ENCODE data around the gene HSF2. TPM values are rescaled to one million over a fixed set of nuclear protein-coding genes. Genes with fewer than 3 reads are reported as not detected.

Gene HSF2
- total and polyA plus RNA-seq, 4 donors = 2.2 to 7.9 (median 6.3) TPM

GRCh38 chr6:122408702-122409458 lies 9.4 kb downstream of the HSF2 start:
- H3K27me3 ChIP-seq (ENCODE audit: control insufficient read depth in 4 of 4, insufficient read depth in 4 of 4, low read length in 3 of 4) = no peaks in the 10 kb centered on the region
- H3K9ac ChIP-seq (ENCODE audit: low read depth in 1 of 2, low read length in 2 of 2) = no peak overlapping the region
- peaks cover 0 to 7% (median under 1%) of the 10 kb centered on the region in 4 donors for H3K36me3 ChIP-seq (ENCODE audit: control insufficient read depth in 4 of 4, insufficient read depth in 3 of 4, low read depth in 1 of 4, low read length in 3 of 4)
- peaks cover 0 to 4% (median 0%) of the 10 kb centered on the region in 4 donors for H3K4me1 ChIP-seq (ENCODE audit: control insufficient read depth in 4 of 4, insufficient read depth in 4 of 4, low read length in 3 of 4)
- no peak overlapping the region for H3K4me3 ChIP-seq (ENCODE audit: low read depth in 1 of 3, low read length in 3 of 3)
- no peaks in the 10 kb centered on the region for H3K9me3 ChIP-seq (ENCODE audit: control insufficient read depth in 4 of 4, low read length in 3 of 4)
- no peak for DNase-seq (ENCODE audit: low spot score)
- no peak overlapping the region for H3K27ac ChIP-seq (ENCODE audit: low read depth in 1 of 2, low read length in 2 of 2)
- TF ChIP-seq RAD21 (IDR thresholded peaks at IDR 0.05) (no peak), TAF1 (conservative IDR thresholded peaks at IDR 0.05) (no peak), YY1 (IDR thresholded peaks at IDR 0.05) (no peak), GABPA (IDR thresholded peaks at IDR 0.05 in 1 of 2, conservative IDR thresholded peaks at IDR 0.05 in 1 of 2) (no peak), ATF3 (IDR thresholded peaks at IDR 0.05) (no peak), FOXA1 (IDR thresholded peaks at IDR 0.05) (no peak), SP1 (IDR thresholded peaks at IDR 0.05) (no peak), HNF4A (conservative IDR thresholded peaks at IDR 0.05) (no peak), RXRA (IDR thresholded peaks at IDR 0.05) (no peak), HNF4G (IDR thresholded peaks at IDR 0.05) (no peak), REST (IDR thresholded peaks at IDR 0.05) (no peak), JUND (IDR thresholded peaks at IDR 0.05) (no peak), EGR1 (IDR thresholded peaks at IDR 0.05; ENCODE audit: low read depth in 2 of 2) (no peak), NR2F2 (IDR thresholded peaks at IDR 0.05) (no peak), FOXA2 (IDR thresholded peaks at IDR 0.05) (no peak), ZBTB33 (IDR thresholded peaks at IDR 0.05) (no peak)
- TF ChIP-seq, protein P1, sequence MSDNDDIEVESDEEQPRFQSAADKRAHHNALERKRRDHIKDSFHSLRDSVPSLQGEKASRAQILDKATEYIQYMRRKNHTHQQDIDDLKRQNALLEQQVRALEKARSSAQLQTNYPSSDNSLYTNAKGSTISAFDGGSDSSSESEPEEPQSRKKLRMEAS (IDR thresholded peaks at IDR 0.05) = no peak
- TF ChIP-seq, protein P2, sequence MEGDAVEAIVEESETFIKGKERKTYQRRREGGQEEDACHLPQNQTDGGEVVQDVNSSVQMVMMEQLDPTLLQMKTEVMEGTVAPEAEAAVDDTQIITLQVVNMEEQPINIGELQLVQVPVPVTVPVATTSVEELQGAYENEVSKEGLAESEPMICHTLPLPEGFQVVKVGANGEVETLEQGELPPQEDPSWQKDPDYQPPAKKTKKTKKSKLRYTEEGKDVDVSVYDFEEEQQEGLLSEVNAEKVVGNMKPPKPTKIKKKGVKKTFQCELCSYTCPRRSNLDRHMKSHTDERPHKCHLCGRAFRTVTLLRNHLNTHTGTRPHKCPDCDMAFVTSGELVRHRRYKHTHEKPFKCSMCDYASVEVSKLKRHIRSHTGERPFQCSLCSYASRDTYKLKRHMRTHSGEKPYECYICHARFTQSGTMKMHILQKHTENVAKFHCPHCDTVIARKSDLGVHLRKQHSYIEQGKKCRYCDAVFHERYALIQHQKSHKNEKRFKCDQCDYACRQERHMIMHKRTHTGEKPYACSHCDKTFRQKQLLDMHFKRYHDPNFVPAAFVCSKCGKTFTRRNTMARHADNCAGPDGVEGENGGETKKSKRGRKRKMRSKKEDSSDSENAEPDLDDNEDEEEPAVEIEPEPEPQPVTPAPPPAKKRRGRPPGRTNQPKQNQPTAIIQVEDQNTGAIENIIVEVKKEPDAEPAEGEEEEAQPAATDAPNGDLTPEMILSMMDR (IDR thresholded peaks at IDR 0.05; ENCODE audit: low read depth, low read length, missing input control) = no peak
- 81% methylated on average over 6 of the region's 6 CpGs for WGBS

All from liver (tissue), 9 donors.